CD4-positive, alpha-beta T cell treated with Interleukin-12 subunit alpha and Interleukin-12 subunit beta, for 1 hour (primary cell): ENCODE measurements around the gene C2orf15.
"Not testable (repeated sequence)": the region's sequence is repeated elsewhere in the genome, so short reads cannot be mapped to it uniquely, and the experiment has no call there.

Experiments
- DNase-seq: peaks from one replicate; pipeline ENCODE4 v3.0.0-alpha.2; 2020

C2orf15 gene, protein sequence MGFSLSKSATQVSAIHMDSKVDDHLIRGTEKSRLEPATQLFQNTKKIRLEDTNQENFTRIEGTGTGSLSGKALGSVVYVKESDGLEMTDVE

DNA sequence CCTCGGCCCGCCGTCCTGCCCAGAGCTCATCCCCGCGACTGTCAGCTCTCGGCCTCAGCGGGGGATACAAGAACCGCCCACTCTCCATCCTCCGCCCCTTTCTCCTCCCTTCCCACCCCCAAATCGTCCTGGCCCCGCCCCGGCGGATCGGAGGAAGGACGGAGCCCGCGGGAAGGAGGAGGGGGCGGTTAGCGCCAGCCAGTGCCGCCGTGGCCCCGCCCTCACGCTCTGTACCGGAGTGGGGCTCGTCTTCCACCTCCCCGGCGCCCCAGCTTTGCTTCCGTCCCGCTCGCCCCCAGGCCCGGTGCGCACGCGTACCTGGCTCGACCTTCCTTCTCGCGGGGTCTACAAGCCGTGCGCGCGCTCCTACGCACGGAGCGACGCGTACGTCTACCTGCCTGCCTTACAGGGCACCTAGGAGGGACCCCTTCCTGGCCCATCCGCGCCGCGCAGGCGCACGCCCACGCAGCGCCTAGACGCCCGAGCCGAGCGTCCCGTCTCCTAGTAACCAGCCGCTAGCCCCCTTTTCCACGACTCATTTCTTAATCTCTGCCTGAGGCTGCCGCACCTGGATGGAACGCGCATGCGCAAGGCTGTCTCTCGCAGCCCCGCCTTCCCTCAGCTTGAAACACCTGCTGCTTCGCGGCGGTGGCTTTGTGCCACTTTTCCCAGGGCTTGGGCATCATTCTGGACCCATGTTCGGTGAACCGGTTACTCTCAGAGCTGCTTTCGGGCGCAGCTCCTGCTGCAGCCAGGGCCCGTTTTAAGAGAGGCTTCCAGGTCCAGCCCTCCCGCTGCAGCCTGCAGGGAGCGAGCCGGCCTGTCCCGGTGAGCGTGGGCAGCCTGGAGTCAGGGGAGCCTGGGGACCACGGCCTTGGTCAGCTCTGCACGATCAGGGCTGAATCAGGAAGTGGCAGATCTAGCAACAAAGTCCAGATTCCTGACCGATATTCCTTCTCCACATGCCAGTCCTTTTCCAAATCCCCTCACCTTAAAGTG, at the start of gene C2orf15:
C2orf15 (plus strand) TSS at position 598 of the 999 bp plus-strand sequence. CDS start 8,852 bp downstream, outside the sequence.
- peak; percentile 98 for DNase-seq

- no peak for DNase-seq
Observed at GRCh38 chr2:99096728-99097127, 44.8 kb upstream of the C2orf15 start.

DNA sequence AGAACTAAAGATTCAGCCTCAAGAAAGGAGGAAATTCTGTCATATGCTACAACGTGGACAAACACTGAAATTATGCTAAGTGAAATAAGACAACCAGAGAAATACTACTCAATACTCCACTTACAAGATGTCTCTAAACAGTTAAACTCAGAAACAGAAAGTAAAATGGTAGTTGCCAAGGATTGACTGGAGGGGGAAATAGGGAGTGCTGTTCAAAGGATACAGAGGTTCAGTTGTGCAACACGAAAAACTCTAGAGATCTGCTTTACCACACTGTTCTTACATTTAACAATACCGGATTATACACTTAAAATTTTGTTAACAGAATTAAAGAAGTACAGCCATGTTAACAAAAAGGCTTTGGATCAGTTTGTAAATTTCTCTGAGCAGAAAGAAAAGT, 39.8 kb upstream of the C2orf15 start:
- no peak for DNase-seq

DNA sequence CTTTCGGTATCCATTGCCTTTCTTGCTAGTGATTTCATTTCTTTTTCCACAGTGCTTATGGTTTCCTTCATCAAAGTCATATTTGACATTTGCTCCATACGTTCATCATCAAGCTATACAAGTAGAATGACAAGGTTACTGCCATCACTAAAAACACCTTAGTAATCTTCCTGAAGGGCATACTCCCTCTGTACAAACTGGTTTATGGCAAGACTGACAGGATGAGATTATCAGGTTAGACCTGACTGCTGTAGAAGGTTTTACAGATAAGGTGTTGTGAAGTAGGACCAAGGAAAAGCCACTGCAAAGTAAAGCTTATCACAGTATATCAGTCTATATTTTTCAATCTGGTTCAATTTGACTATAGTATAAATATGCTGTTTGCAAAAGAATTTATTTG, 37.5 kb upstream of the C2orf15 start:
- no peak for DNase-seq

DNA sequence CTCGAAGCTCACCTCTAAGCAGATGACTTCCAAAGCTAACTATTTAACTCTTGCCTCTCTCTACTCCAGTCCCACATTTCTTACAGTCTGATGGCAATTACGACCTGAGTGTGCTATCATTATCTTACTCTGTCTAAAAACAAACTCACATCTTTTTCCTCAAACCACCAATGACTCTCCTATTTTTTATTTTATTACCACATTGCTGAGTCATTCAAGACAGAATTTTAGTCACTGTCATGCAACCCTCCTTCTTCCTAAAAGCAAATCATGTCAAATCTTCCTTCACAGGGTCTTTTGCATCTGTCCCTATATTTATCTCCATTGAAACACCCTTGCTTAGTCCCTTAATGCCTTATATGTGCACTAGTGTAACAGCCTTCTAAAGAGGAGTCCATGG, 34.6 kb upstream of the C2orf15 start:
- no peak for DNase-seq

GRCh38 chr2:99111236-99111635, 30.3 kb upstream of the C2orf15 start:
- DNase-seq = no peak

DNA sequence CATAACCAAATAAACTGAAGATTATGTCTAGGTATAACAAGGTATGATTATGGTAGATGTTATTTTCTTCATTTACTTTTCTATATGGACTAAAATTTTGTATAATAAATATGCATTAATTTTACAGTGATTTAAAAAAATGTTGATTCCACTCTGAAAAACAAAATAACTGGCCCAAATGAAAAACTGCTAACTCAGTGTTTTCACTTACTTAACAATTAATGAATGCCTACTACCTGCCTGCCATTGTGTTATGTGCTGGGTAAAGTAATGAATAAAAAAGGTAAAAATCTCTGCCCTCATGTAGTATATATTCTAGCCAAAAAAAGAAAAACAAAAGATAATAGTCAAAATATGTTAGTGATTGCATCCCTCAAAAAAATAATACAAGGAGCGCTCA, 29.6 kb upstream of the C2orf15 start:
- DNase-seq = no peak

- no peak for DNase-seq
Observed at GRCh38 chr2:99112617-99113016, 28.9 kb upstream of the C2orf15 start.

DNA sequence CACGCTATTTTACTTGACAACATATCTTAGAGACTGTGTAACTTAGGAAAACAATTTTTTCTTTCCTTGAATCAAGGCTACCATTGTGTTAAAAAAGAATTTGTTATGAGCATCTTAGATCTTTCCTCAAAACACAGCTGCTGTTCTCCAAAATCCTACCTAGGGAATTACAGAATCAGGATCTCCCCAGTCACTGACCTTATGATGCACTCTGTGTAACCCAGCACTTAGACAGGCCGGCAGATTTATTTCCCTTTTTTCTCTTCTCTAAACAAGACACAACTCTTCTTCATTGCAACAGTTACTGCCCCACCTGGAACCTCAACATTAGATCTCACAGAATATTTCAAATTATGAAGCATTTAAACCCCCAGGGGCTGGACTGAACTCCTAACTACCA, 13.5 kb upstream of the C2orf15 start:
- no peak for DNase-seq

DNA sequence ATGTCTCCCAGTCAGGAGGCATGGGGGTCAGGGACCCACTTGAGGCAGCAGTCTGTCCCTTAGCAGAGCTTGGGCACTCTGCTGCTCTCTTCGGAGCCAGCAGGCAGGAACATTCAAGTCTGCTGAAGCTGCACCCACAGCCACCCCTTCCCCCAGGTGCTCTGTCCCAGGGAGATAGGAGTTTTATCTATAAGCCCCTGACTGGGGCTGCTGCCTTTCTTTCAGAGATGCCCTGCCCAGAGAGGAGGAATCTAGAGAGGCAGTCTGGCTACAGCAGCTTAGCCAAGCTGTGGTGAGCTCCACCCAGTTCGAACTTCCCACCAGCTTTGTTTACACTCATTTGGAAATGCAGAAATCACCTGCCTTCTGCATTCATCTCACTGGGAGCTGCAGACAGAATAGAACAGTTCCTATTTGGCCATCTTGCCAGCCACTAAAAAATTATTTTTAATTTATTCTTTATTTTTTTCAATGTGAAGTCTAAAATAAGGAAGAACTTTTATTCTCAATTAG, 6.4 kb upstream of the C2orf15 start:
- not testable (repeated sequence) for DNase-seq

GRCh38 chr2:99139003-99139402, 2.5 kb upstream of the C2orf15 start:
- no peak for DNase-seq

GRCh38 chr2:99140056-99140859, 1.2 kb upstream of the C2orf15 start:
- no peak for DNase-seq

DNA sequence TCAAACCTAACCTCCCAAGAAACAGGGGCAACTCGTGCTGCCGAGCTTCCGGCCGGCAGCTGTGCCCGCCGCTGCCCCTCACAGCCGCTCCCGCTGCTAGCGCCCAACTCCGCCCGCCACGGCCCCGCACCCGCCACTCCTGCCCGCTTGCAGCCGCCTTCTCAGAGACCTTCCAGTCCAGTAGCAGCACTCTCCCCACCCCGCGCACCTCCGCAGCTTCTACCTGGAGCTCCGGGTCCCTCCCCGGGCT, 722 bp upstream of the C2orf15 start:
- DNase-seq = no peak

DNA sequence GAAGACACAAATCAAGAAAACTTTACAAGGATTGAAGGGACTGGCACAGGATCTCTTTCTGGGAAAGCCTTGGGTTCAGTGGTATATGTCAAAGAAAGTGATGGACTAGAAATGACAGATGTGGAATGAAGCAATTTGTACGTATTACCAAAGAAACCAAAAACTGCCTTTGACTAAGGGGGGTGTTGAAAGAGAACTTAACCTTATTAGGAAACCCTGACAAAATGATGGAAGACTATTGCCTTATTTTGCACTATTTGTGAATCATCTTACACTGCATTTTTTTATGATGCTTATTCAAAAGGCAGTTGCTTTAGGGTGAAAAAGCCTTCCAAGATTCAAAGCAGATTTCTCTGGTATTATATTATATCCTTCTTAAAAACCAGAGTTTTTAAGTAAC, 9.2 kb downstream of the C2orf15 start:
- DNase-seq = no peak

DNA sequence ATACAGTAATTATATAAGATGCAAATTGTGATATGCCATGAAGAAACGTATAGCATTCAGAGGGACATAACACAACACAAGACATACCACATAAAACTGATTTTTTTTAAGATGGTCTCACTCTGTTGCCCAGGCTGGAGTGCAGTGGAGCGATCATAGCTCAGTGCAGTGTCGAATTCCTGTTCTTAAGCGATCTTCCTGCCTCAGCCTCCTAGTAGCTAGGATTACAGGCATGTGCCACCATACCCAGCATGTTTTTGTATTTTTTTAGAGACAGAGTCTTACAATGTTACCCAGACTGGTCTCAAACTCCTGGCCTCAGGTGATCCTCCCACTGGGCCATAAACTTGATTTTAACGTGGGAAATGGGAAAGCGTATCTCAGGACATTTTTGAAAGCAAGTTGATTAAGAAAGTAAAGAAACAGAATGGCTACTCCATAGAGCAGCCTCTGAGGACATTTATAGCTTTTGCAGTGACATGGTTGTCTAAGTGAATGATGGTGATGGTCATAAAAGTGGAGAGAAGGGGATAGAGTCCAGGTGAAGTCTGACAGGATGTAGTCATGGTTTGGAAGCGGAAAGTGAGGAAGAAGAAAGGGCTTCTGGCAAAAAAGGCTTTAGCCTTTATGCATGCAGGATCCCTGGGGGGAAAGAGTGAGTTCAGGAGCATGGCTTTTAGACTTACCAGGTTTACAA, 10.8 kb downstream of the C2orf15 start:
- no peak for DNase-seq

GRCh38 chr2:99153921-99154604, 12.6 kb downstream of the C2orf15 start:
- DNase-seq = no peak

- DNase-seq = peak; percentile 90
Observed at GRCh38 chr2:99154643-99155536, 13.4 kb downstream of the C2orf15 start, which contains the start of the genes LIPT1 and TSGA10. TSS of gene LIPT1 (plus strand) at chr2:99154967. CDS start at chr2:99161958, 6,991 bp downstream. TSS of gene TSGA10 (minus strand) at chr2:99154942. CDS start at chr2:99109439, 45,503 bp downstream.

GRCh38 chr2:99156891-99157290, 15.4 kb downstream of the C2orf15 start:
- no peak for DNase-seq

DNA sequence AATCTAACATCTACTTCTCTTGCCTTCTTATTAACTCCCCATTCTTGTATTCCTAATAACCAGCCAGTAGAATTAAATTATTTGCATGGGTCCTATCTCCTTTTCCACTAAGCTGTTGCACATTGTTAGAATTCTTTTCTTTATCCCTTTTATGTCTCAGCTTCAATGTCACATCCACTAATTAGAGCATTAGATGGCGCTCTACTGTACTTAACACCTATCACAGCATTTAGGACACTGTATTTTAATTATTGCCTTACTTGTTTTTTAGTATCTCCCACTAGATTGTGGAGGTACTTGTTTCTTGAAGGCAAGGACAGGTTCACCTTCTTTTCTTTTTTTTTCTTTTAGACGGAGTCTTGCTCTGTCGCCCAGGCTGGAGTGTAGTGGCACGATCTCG, 17.1 kb downstream of the C2orf15 start:
- DNase-seq = no peak

DNA sequence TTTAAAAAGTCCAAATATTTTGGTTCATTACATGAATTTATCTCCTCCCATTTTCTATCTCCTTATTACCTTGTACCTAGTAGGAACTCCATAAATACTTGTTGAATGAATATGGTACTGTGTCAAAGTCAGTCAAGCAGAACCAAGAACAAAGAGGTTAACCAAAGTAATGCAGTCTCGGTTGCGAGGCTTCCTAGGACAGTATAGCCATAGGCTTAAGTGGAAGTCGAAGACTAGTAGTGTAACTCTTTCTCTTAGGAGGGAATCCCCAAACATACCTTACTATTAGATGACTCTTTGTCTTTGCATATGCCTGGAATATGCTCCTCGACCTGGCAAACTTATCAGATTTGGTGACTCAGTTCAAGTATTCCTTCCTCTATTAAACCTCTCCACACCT, 18.1 kb downstream of the C2orf15 start:
- DNase-seq = no peak

DNA sequence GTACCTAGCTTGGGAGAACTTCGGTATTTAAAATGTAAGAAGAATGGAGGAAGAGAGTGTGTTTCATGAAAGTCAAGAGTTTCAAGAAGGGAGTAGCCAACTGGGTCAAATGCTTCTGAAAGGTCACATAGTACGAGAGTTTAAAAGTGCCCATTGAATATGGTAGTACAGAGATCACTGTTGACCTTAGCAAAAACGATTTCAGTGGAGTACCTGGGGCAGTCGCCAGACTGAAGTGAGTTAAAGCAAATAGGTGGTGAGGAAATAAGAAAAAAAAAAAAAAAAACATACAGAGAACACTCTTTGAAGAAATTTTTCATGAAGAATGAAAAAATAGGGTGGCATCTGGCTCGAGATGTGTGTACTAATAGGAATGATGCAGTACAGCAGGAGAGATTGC, 24.7 kb downstream of the C2orf15 start:
- DNase-seq = no peak
